HEK293 (cell line): Measurements from ENCODE around the gene TMEM88.

Experiments used
- BCL11A ChIP-seq: fragments of 450-650 bp; formaldehyde crosslinking; IDR thresholded peaks from 2 replicates; pipeline ENCODE4 v1.5.1; 2016; ENCODE audit warnings: low read depth, missing biosample characterization, missing genetic modification characterization
- IKZF3 ChIP-seq: fragments of 450-650 bp; IDR thresholded peaks from 2 replicates; pipeline ENCODE4 v1.5.0; 2018; ENCODE audit warnings: missing biosample characterization, mild to moderate bottlenecking, missing genetic modification characterization, moderate library complexity
- KLF7 ChIP-seq: fragments of 450-650 bp; formaldehyde crosslinking; IDR thresholded peaks from 2 replicates; pipeline ENCODE4 v1.5.1; 2016; ENCODE audit warnings: missing biosample characterization, missing genetic modification characterization, borderline replicate concordance
- SCRT1 ChIP-seq: fragments of 450-650 bp; formaldehyde crosslinking; IDR thresholded peaks from 2 replicates; pipeline ENCODE4 v1.5.1; 2016; ENCODE audit warnings: missing biosample characterization, missing genetic modification characterization, borderline replicate concordance
- SP7 ChIP-seq: fragments of 450-650 bp; formaldehyde crosslinking; IDR thresholded peaks from 2 replicates; pipeline ENCODE4 v1.5.1; 2016; ENCODE audit warnings: missing biosample characterization, missing genetic modification characterization
- ZBTB17 ChIP-seq: fragments of 450-650 bp; formaldehyde crosslinking; IDR thresholded peaks from 2 replicates; pipeline ENCODE4 v1.5.1; 2016; ENCODE audit warnings: missing biosample characterization, missing genetic modification characterization
- ZBTB20 ChIP-seq: fragments of 450-650 bp; formaldehyde crosslinking; IDR thresholded peaks from 2 replicates; pipeline ENCODE4 v1.5.1; 2016; ENCODE audit warnings: missing biosample characterization, missing genetic modification characterization
- ZNF112 ChIP-seq: fragments of 450-650 bp; formaldehyde crosslinking; IDR thresholded peaks from 2 replicates; pipeline ENCODE4 v1.5.0; 2017; ENCODE audit warnings: missing biosample characterization, missing genetic modification characterization
- ZNF114 ChIP-seq: fragments of 450-650 bp; formaldehyde crosslinking; IDR thresholded peaks from 2 replicates; pipeline ENCODE4 v1.5.0; 2017; ENCODE audit warnings: missing biosample characterization, missing genetic modification characterization
- ZNF138 ChIP-seq: fragments of 450-650 bp; formaldehyde crosslinking; IDR thresholded peaks from 2 replicates; pipeline ENCODE4 v1.5.1; 2016; ENCODE audit warnings: missing biosample characterization, missing genetic modification characterization, borderline replicate concordance
- ZNF16 ChIP-seq: fragments of 450-650 bp; formaldehyde crosslinking; IDR thresholded peaks from 2 replicates; pipeline ENCODE4 v1.5.1; 2016; ENCODE audit warnings: low read depth, missing biosample characterization, missing genetic modification characterization
- ZNF202 ChIP-seq: fragments of 450-650 bp; formaldehyde crosslinking; IDR thresholded peaks from 2 replicates; pipeline ENCODE4 v1.5.1; 2016; ENCODE audit warnings: missing biosample characterization, missing genetic modification characterization, borderline replicate concordance
- ZNF223 ChIP-seq: fragments of 450-650 bp; formaldehyde crosslinking; IDR thresholded peaks from 2 replicates; pipeline ENCODE4 v1.5.1; 2016; ENCODE audit warnings: missing biosample characterization, missing genetic modification characterization
- ZNF239 ChIP-seq: fragments of 450-650 bp; formaldehyde crosslinking; IDR thresholded peaks from 2 replicates; pipeline ENCODE4 v1.5.1; 2016; ENCODE audit warnings: missing biosample characterization, missing genetic modification characterization
- ZNF335 ChIP-seq: fragments of 450-650 bp; formaldehyde crosslinking; conservative IDR thresholded peaks from 2 replicates; pipeline ENCODE4 v1.5.1; 2016; ENCODE audit warnings: missing biosample characterization, missing genetic modification characterization
- ZNF354C ChIP-seq: fragments of 450-650 bp; formaldehyde crosslinking; IDR thresholded peaks from 2 replicates; pipeline ENCODE4 v1.5.1; 2016; ENCODE audit warnings: missing biosample characterization, missing genetic modification characterization, low read depth, borderline replicate concordance
- ZNF404 ChIP-seq: fragments of 450-650 bp; formaldehyde crosslinking; IDR thresholded peaks from 2 replicates; pipeline ENCODE4 v1.5.1; 2017; ENCODE audit warnings: missing biosample characterization, missing genetic modification characterization
- ZNF558 ChIP-seq: fragments of 450-650 bp; formaldehyde crosslinking; IDR thresholded peaks from 2 replicates; pipeline ENCODE4 v1.5.1; 2016; ENCODE audit warnings: missing biosample characterization, missing genetic modification characterization
- ZNF560 ChIP-seq: fragments of 450-650 bp; formaldehyde crosslinking; IDR thresholded peaks from 2 replicates; pipeline ENCODE4 v1.5.1; 2017; ENCODE audit warnings: missing biosample characterization, missing genetic modification characterization, borderline replicate concordance
- ZNF600 ChIP-seq: fragments of 450-650 bp; formaldehyde crosslinking; IDR thresholded peaks from 2 replicates; pipeline ENCODE4 v1.5.1; 2016; ENCODE audit warnings: missing biosample characterization, missing genetic modification characterization
- ZNF610 ChIP-seq: fragments of 450-650 bp; formaldehyde crosslinking; IDR thresholded peaks from 2 replicates; pipeline ENCODE4 v1.5.1; 2016; ENCODE audit warnings: missing biosample characterization, missing genetic modification characterization, borderline replicate concordance
- ZNF626 ChIP-seq: fragments of 450-650 bp; sonication (Bioruptor Pico); formaldehyde crosslinking; IDR thresholded peaks from 2 replicates; pipeline ENCODE4 v1.5.1; 2018; ENCODE audit warnings: missing biosample characterization, missing genetic modification characterization, inconsistent platforms
- ZNF677 ChIP-seq: fragments of 450-650 bp; IDR thresholded peaks from 2 replicates; pipeline ENCODE4 v1.5.0; 2018; ENCODE audit warnings: missing biosample characterization, mild to moderate bottlenecking, missing genetic modification characterization, moderate library complexity
- ZNF747 ChIP-seq: fragments of 450-650 bp; formaldehyde crosslinking; IDR thresholded peaks from 2 replicates; pipeline ENCODE4 v1.5.1; 2016; ENCODE audit warnings: missing biosample characterization, missing genetic modification characterization
- ZNF76 ChIP-seq: fragments of 450-650 bp; formaldehyde crosslinking; IDR thresholded peaks from 2 replicates; pipeline ENCODE4; 2016; ENCODE audit warnings: low read depth, missing biosample characterization, missing genetic modification characterization, borderline replicate concordance
- ZNF777 ChIP-seq: fragments of 450-650 bp; formaldehyde crosslinking; IDR thresholded peaks from 2 replicates; pipeline ENCODE4 v1.5.1; 2017; ENCODE audit warnings: missing biosample characterization, missing genetic modification characterization, borderline replicate concordance
- ZNF791 ChIP-seq: fragments of 450-650 bp; formaldehyde crosslinking; IDR thresholded peaks from 2 replicates; pipeline ENCODE4 v1.5.1; 2016; ENCODE audit warnings: missing biosample characterization, missing genetic modification characterization
- ZNF837 ChIP-seq: fragments of 450-650 bp; formaldehyde crosslinking; IDR thresholded peaks from 2 replicates; pipeline ENCODE4 v1.5.1; 2016; ENCODE audit warnings: missing biosample characterization, missing genetic modification characterization
- TF ChIP-seq, protein P1 (sequence below): fragments of 450-650 bp; formaldehyde crosslinking; IDR thresholded peaks from 2 replicates; pipeline ENCODE4 v1.5.1; 2017; ENCODE audit warnings: missing biosample characterization, missing genetic modification characterization
- TF ChIP-seq, protein P2 (sequence below): fragments of 450-650 bp; formaldehyde crosslinking; IDR thresholded peaks from 2 replicates; pipeline ENCODE4 v1.5.1; 2016; ENCODE audit warnings: missing biosample characterization, missing genetic modification characterization
- TF ChIP-seq, protein P3 (sequence below): fragments of 450-650 bp; formaldehyde crosslinking; IDR thresholded peaks from 2 replicates; pipeline ENCODE4 v1.5.1; 2017; ENCODE audit warnings: missing biosample characterization, missing genetic modification characterization
- TF ChIP-seq, protein P4 (sequence below): fragments of 450-650 bp; formaldehyde crosslinking; IDR thresholded peaks from 2 replicates; pipeline ENCODE4 v1.5.1; 2017; ENCODE audit warnings: missing biosample characterization, missing genetic modification characterization
- TF ChIP-seq, protein P5 (sequence below): IDR thresholded peaks from 2 replicates; pipeline ENCODE4 v1.6.1; 2011; ENCODE audit warnings: mild to moderate bottlenecking, low read depth, low read length, borderline replicate concordance

TMEM88 gene

DNA sequence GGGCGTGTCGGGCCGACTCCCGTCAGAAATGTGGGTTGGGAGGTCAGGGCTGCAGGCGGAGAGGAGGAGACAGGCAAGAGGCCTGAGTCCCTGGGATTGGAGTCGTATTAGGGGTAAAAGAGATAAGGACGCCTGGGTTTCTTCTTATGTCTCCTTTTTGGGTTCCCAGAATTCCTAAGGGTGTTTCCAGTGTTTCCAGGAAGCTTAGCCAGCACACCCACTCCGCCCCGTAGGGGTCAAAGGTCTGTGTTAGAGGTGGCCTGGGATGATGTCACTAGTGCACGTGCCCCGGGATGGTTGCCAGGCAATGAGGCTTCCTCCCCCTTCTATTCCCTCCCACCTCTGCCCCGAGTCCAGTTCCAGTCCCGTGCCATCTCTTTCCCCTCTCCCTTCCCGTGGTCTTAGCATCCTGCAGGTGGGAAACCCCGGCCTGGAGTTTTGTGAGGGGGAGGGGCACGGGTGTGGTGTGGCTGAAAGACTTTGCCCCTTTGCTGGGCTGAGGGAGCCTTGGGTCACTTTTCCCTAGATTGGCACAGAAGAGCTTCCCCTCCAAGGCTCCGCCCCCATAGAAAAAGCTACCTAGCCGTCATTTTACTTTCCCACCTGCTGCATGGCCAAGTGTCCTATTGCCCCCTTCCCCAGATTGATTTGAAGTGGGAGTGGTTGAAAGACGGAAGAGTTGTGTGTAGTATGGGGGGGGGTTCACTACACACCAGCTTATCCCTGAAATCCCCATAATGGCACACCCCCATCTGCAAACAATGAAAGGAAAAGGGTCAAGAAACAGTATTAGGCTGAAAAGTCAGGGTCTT lies 18.1 kb upstream of the TMEM88 start (continued):
- TF ChIP-seq ZNF404 (tag by site-specific recombination) (no peak), ZNF610 (peak; percentile 84), ZNF677 (tag by site-specific recombination) (no peak), ZNF558 (tag by site-specific recombination) (peak; percentile 88), SCRT1 (peak; percentile 84), ZNF777 (no peak), BCL11A (tag by site-specific recombination) (peak; percentile 100), ZNF202 (tag by site-specific recombination) (no peak), IKZF3 (tag by site-specific recombination) (peak; percentile 99), ZNF747 (tag by site-specific recombination) (no peak), ZBTB17 (tag by site-specific recombination) (peak; percentile 94), SP7 (tag by site-specific recombination) (peak; percentile 99), ZNF560 (tag by site-specific recombination) (no peak), ZNF626 (tag by site-specific recombination) (no peak), ZNF138 (tag by site-specific recombination) (no peak), ZNF239 (tag by site-specific recombination) (peak; percentile 88), ZNF223 (tag by site-specific recombination) (no peak), KLF7 (tag by site-specific recombination) (peak; percentile 100), ZBTB20 (tag by site-specific recombination) (no peak), ZNF335 (tag by site-specific recombination) (peak; percentile 87), ZNF837 (no peak), ZNF114 (tag by site-specific recombination) (no peak), ZNF600 (peak; percentile 90), ZNF791 (no peak), ZNF112 (tag by site-specific recombination) (no peak), ZNF16 (no peak; the same call in 1 of the 2 replicates), ZNF354C (no peak), ZNF76 (tag by site-specific recombination) (peak; percentile 92)
- TF ChIP-seq, protein P1, sequence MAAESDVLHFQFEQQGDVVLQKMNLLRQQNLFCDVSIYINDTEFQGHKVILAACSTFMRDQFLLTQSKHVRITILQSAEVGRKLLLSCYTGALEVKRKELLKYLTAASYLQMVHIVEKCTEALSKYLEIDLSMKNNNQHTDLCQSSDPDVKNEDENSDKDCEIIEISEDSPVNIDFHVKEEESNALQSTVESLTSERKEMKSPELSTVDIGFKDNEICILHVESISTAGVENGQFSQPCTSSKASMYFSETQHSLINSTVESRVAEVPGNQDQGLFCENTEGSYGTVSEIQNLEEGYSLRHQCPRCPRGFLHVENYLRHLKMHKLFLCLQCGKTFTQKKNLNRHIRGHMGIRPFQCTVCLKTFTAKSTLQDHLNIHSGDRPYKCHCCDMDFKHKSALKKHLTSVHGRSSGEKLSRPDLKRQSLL (tag by site-specific recombination): peak; percentile 72; the same call in 1 of the 2 replicates
- TF ChIP-seq, protein P2, sequence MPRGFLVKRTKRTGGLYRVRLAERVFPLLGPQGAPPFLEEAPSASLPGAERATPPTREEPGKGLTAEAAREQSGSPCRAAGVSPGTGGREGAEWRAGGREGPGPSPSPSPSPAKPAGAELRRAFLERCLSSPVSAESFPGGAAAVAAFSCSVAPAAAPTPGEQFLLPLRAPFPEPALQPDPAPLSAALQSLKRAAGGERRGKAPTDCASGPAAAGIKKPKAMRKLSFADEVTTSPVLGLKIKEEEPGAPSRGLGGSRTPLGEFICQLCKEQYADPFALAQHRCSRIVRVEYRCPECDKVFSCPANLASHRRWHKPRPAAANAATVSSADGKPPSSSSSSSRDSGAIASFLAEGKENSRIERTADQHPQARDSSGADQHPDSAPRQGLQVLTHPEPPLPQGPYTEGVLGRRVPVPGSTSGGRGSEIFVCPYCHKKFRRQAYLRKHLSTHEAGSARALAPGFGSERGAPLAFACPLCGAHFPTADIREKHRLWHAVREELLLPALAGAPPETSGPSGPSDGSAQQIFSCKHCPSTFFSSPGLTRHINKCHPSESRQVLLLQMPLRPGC (tag by site-specific recombination): peak; percentile 98
- TF ChIP-seq, protein P3, sequence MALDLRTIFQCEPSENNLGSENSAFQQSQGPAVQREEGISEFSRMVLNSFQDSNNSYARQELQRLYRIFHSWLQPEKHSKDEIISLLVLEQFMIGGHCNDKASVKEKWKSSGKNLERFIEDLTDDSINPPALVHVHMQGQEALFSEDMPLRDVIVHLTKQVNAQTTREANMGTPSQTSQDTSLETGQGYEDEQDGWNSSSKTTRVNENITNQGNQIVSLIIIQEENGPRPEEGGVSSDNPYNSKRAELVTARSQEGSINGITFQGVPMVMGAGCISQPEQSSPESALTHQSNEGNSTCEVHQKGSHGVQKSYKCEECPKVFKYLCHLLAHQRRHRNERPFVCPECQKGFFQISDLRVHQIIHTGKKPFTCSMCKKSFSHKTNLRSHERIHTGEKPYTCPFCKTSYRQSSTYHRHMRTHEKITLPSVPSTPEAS (tag by site-specific recombination): peak; percentile 88
- TF ChIP-seq, protein P4, sequence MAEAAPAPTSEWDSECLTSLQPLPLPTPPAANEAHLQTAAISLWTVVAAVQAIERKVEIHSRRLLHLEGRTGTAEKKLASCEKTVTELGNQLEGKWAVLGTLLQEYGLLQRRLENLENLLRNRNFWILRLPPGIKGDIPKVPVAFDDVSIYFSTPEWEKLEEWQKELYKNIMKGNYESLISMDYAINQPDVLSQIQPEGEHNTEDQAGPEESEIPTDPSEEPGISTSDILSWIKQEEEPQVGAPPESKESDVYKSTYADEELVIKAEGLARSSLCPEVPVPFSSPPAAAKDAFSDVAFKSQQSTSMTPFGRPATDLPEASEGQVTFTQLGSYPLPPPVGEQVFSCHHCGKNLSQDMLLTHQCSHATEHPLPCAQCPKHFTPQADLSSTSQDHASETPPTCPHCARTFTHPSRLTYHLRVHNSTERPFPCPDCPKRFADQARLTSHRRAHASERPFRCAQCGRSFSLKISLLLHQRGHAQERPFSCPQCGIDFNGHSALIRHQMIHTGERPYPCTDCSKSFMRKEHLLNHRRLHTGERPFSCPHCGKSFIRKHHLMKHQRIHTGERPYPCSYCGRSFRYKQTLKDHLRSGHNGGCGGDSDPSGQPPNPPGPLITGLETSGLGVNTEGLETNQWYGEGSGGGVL (tag by site-specific recombination): peak; percentile 96
- TF ChIP-seq, protein P5, sequence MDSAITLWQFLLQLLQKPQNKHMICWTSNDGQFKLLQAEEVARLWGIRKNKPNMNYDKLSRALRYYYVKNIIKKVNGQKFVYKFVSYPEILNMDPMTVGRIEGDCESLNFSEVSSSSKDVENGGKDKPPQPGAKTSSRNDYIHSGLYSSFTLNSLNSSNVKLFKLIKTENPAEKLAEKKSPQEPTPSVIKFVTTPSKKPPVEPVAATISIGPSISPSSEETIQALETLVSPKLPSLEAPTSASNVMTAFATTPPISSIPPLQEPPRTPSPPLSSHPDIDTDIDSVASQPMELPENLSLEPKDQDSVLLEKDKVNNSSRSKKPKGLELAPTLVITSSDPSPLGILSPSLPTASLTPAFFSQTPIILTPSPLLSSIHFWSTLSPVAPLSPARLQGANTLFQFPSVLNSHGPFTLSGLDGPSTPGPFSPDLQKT: no peak; the same call in 1 of the 2 replicates
